ENCODE data around the gene ZNF473. TPM values are rescaled to one million over a fixed set of nuclear protein-coding genes. Genes with fewer than 3 reads are reported as not detected.

Gene ZNF473
- total and polyA plus RNA-seq, 2 of the 13 experiments (the other 11 are each of a cell fraction or from before 2014, with no cell fraction given), result 5.8 to 11.9 TPM

- TF ChIP-seq HMGXB4 (CRISPR knock-in tag; IDR thresholded peaks at IDR 0.05; ENCODE audit: borderline replicate concordance in 1 of 2, low read depth in 1 of 2) (peak; percentile 66 to 81; a peak in 3 of 4 replicates), ZNF556 (CRISPR knock-in tag; IDR thresholded peaks at IDR 0.05; ENCODE audit: borderline replicate concordance) (peak; percentile 70; the same call in 1 of the 2 replicates), HMGXB3 (CRISPR knock-in tag; IDR thresholded peaks at IDR 0.05; ENCODE audit: borderline replicate concordance) (no peak; the same call in 1 of the 2 replicates), ARNT (IDR thresholded peaks at IDR 0.05) (no peak), ELK4 (CRISPR knock-in tag; IDR thresholded peaks at IDR 0.05; ENCODE audit: borderline replicate concordance) (peak; percentile 93), ARID5B (CRISPR knock-in tag; IDR thresholded peaks at IDR 0.05) (peak; percentile 62; the same call in 1 of the 2 replicates), ZSCAN5A (CRISPR knock-in tag; IDR thresholded peaks at IDR 0.05; ENCODE audit: borderline replicate concordance) (peak; percentile 75; the same call in 1 of the 2 replicates), ZFP37 (CRISPR knock-in tag; IDR thresholded peaks at IDR 0.05; ENCODE audit: borderline replicate concordance) (peak; percentile 93), DZIP1 (CRISPR knock-in tag; IDR thresholded peaks at IDR 0.05) (peak; percentile 99), ZFP36L2 (CRISPR knock-in tag; IDR thresholded peaks at IDR 0.05) (peak; percentile 84; the same call in 1 of the 2 replicates)
These were observed at the start of gene ZNF473 (continued) for GRCh38 chr19:50025794-50026549.
